Choroid plexus epithelial cell (primary cell): ENCODE results near the gene SAPCD2.

Experiments
- DNase-seq: peaks from one replicate; pipeline ENCODE4 v3.0.0-alpha.2; 2010; ENCODE audit warnings: low read depth
- H3K4me3 ChIP-seq: 2 replicates; pipeline ENCODE4 v1.5.1; 2011; ENCODE audit warnings: low read depth, mild to moderate bottlenecking, control low read depth, low read length, moderate library complexity
- TF ChIP-seq, protein P1 (sequence below): conservative IDR thresholded peaks from 2 replicates; pipeline ENCODE4 v1.5.1; 2011; ENCODE audit warnings: low read depth, mild to moderate bottlenecking, control low read depth, inconsistent platforms, low read length, moderate library complexity

SAPCD2 gene

GRCh38 chr9:137025517-137025966 lies 44.8 kb downstream of the SAPCD2 start:
- H3K4me3 ChIP-seq = no peak overlapping the region
- DNase-seq = no peak

DNA sequence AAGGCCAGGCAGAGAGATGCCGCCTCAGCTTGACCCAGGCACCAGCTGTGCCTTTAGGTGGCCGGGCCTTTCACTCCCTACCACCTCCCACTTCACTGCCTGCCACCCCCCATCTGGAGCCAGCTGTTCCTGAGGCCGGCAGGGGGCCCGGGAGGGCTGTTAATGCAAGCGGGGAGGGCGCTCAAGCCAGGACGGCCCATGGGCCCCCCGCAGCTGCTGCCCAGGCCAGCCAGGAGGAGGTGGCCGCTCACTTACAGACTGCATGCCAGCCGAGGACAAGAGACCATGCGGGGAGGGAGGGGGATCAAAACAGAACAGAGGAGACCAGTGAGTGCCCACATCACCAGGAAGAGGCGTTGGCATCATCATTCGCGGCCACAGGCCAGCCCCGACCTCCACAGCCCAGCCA lies 46.8 kb downstream of the SAPCD2 start:
- no peak for DNase-seq
- H3K4me3 ChIP-seq = no peak overlapping the region
- TF ChIP-seq, protein P1, sequence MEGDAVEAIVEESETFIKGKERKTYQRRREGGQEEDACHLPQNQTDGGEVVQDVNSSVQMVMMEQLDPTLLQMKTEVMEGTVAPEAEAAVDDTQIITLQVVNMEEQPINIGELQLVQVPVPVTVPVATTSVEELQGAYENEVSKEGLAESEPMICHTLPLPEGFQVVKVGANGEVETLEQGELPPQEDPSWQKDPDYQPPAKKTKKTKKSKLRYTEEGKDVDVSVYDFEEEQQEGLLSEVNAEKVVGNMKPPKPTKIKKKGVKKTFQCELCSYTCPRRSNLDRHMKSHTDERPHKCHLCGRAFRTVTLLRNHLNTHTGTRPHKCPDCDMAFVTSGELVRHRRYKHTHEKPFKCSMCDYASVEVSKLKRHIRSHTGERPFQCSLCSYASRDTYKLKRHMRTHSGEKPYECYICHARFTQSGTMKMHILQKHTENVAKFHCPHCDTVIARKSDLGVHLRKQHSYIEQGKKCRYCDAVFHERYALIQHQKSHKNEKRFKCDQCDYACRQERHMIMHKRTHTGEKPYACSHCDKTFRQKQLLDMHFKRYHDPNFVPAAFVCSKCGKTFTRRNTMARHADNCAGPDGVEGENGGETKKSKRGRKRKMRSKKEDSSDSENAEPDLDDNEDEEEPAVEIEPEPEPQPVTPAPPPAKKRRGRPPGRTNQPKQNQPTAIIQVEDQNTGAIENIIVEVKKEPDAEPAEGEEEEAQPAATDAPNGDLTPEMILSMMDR = no peak

More at GRCh38 chr9:137025517-137025966, 44.8 kb downstream of the SAPCD2 start:
- TF ChIP-seq, protein P1 = no peak

DNA sequence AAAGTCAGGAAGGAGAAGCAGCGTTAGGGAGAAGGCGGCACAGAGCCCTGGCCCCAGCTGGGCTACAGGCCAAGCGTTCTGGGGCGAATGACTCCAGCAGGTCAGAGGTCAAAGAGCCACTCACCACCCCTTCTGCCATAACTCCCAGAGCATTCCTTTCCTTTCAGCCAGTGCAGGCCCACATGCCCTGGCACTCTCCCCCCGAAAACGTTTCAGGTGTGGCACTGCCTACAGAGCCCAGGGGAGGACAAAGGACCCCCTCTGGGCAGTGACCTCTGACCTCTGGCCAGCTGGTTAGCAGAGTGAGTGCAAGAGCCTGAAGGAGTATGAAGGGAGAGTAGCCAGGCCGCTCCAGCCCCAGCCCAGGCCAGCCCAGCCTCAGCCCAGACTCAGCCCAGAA lies 47.2 kb downstream of the SAPCD2 start:
- TF ChIP-seq, protein P1 = no peak
- no peak overlapping the region for H3K4me3 ChIP-seq
- no peak for DNase-seq

- TF ChIP-seq, protein P1 = no peak
- H3K4me3 ChIP-seq = no peak overlapping the region
- no peak for DNase-seq
These were observed 47.7 kb downstream of the SAPCD2 start for GRCh38 chr9:137022662-137023008.

DNA sequence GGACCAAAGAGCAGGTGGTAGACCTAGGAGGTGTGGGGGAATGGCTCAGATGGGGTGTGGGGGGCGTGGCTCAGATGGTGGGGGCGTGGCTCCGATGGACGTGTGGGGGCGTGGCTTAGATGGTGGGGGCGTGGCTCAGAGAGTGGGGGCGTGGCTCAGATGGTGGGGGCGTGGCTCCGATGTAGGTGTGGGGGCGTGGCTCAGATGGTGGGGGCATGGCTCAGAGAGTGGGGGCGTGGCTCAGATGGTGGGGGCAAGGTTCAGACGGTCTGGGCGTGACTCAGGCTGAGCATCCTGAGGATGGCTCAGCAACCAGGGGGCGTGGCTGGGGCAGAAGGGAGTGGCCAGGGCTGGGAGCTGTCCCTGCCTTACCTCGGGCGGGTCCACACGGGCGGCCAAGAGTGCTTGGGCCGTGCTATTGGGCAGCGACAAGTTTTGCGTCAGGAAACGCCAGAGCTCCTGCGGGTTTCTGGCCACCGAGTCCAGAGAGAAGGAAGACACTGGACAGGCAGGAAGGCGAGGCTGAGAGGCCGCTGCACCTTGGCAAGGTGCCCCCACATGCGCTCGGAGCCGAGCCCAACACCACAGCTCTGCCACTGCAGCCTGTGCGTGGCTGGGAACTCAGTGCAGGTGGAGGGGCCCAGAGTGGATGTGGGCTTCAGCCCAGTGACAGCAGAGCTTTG lies 48.2 kb downstream of the SAPCD2 start:
- TF ChIP-seq, protein P1 = no peak
- DNase-seq = peak; percentile 65
- H3K4me3 ChIP-seq = no peak overlapping the region

DNA sequence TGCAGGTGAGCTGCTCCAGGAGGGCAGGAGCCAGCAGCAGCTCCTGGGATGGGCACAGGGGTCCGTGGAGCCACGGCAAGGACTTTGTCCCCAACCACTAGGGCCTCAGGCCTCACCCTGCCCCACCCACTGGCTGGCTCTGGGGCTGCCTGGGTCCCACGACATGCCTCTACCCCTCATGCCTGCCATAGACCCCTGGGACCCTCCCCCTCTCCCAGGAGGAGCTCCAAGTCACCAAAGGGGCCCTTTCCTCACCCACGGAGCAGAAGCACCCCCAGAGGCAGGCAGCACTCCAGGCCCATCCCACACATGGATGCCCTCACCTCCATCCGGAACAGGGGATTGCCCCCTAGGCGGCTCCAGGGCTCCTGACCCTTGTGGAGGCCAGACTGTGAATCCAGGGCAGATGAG lies 48.8 kb downstream of the SAPCD2 start:
- H3K4me3 ChIP-seq = no peak overlapping the region
- TF ChIP-seq, protein P1 = no peak
- DNase-seq = no peak
